Measurements from ENCODE around the gene DTX4.

- TF ChIP-seq CTCF (IDR thresholded peaks at IDR 0.05) (no peak), POLR2A (IDR thresholded peaks at IDR 0.05) (no peak)
Measured at GRCh38 chr11:59184691-59185339, 12.9 kb downstream of the DTX4 start.

Measured in testis (tissue), 2 donors.